Activated naive CD4-positive, alpha-beta T cell treated with anti-CD3 and anti-CD28 coated beads, Interleukin-2, amount 50 U/mL, for 16 hours (primary cell): ENCODE data around the gene MRPS35.
A peak's percentile ranks its signal among the peaks of the same experiment; 100 is the strongest.
"Not testable (repeated sequence)": the region's sequence is repeated elsewhere in the genome, so short reads cannot be mapped to it uniquely, and the experiment has no call there.

Experiments
- DNase-seq: peaks from one replicate; pipeline ENCODE4 v3.0.0-alpha.2; 2020

The MRPS35 gene

DNA sequence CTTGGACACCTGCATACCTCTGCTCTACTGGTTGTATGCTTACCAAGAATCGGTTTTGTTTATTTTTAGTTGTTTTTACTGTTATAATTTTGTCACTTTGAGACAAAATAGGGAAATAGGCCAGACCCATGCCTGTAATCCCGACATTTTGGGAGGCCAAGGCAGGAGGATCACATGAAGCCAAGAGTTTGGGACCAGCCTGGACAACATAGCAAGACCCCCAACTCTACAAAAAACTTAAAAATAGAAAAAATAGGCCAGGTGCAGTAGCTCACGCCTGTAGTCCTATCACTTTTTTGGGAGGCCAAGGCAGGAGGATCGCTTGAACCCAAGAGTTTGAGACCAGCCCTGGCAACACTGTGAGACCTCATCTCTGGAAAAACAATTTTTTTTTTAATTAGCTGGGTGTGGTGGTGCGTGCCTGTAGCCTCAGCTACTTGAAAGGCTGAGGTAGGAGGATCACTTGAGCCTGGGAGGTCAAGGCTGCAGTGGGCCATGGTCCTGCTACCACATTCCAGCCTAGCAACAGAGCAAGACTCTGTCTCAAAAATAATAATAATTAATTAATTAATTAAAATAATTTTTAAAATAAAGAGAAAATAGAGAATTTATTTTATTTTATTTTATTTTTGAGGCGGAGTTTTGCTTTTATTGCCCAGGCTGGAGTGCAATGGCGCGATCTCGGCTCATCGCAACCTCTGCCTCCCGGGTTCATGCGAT is 1.3 kb upstream of the MRPS35 start:
- DNase-seq, result no peak

DNA sequence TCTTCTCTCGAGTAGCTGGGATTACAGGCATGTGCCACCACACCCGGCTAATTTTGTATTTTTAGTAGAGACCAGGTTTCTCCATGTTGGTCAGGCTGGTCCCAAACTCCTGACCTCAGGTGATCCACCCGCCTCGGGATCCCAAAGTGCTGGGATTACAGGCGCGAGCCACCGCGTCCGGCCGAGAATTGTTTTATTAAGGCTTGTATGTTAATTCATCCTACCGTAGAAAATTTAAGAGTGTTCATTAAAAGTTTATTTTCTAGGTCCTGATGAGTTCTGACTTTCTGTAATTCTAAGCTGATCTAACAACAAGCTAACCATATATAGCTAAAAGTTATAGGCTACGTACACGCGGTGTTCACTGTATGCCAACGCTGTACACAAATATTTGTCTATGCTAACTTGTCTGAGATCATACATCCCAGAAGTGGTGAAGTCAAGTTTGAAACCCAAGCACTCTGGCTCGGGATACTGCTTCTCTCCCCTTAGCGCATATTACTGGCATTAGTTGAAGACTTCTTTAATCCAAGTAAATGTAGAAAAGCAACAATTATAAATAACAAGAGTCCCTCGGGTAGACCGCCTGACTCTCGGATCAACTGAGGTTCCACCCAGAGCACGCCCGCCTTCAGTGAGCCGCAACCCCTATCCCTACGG is 570 bp upstream of the MRPS35 start:
- DNase-seq, result no peak

DNA sequence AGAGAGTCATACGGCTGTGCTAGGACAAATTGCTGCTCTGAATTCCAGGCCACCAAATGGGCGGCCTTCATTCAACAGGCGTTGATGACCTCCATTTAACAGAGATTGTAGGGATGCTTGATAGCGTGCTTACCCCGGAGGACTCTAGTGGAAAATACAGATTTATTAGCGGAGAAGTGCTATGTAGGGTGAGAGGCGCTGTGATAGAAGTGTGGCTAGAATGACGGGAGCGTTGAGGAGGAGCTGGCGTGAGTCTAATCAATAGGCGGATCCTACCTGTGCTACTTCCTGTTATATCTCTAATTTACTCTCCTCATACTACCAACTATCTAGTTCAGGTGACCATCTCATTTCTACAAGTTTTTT is 668 bp downstream of the MRPS35 start:
- DNase-seq, result no peak

DNA sequence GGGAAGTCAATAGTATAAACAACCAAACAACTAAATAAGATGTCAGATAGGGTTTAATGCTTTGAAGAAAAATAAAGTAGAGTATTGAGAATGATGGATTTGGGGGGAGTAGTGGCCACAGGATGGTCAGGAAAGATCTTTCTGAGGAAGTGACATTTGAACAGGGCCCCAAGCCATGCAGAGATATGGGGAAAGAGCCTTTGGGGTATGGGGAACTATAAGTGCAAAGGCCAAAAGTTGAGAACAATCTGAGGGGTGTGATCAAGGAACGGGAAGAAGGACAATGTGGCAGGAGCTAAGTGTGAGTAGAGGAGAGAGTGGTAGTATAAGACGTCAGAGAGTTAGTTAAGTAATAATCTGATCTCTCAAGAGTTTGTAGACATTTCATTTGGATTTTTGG is 1.3 kb downstream of the MRPS35 start:
- DNase-seq, result no peak

DNA sequence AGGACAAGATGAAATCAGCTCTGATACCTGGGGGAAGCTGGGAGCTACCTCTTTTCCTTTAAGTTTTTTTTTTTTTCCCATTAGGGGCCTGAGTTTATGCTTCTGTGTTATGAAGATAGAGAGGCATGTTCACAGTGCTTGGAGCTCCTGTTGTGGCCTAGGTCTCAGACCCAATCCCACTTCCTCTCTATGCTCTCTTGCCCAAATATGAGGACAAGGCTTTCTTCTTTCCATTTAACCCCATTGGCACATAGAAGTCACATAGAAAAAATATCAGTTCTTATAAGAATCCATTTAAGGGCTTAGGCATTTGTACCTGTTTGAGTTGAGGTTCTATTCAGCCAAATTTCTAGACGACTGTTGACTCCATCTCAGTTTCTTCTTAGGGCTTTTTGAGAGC is 12.6 kb downstream of the MRPS35 start:
- no peak for DNase-seq

DNA sequence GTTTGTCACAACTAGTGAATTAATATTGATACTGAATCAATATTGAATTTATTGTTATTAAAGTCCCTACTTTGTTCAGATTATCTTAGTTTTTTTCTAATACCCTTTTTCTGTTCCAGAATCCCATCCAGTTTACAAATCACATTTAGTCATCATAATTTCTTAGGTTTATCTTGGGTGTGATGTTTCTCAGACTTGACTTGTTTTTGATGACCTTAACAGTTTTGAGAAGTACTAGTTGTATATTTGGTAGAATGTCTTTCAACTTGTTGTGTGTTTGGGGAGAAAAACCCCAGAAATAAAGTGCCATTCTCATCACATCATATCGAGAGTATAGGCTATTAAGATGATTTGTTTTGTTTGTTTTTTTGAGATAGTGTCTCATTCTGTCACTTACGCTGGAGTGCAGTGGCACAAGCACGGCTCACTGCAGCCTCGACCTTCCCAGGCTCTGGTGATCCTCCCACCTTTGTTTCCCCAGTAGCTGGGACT is 19.5 kb downstream of the MRPS35 start:
- DNase-seq, result no peak

DNA sequence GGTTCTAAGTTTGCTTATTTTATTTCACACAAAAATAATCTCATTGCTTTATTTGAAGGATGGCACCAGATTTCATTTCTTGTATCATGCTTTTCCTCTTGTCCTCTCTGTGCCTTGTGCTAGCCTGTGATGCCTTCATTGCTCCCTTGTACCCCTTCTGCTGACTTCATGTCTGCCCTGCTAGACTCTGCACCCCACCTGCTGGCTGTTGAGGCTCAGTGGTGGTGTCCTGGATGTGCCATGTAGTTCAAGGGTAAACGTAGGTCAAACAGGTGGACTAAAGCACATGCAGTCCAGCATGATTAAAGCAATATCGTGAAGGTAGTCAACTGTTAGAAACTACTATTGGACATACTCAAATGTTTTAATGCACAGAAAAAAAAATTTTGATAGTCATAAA is 21.6 kb downstream of the MRPS35 start:
- no peak for DNase-seq

DNA sequence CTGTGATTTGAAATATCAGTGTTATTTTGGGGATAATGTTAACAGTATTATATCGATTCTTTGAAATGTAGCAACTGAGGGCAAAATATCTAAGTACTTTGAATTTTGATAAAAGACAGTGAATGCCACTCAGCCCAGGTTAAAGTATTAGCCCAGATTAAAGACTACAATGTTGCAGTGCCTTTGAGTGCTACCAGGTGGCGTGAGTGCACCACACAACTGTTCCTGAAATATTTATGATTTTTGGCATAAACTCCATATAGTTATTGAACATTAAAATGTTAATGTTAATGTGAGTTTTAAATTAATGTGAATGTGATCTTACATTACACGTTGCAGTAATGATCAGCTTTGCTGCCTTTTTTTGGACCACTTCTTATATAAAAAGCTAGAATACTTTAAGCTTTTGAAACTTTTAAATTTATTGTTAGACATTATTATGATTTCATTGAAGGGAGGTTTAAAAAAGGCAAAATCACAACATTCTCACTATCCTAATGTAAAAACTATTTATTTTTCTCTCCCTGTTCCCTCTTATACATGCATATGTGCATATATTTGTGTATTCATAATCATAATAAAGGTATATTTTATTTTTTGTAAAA is 22.5 kb downstream of the MRPS35 start:
- DNase-seq, result peak; percentile 26

DNA sequence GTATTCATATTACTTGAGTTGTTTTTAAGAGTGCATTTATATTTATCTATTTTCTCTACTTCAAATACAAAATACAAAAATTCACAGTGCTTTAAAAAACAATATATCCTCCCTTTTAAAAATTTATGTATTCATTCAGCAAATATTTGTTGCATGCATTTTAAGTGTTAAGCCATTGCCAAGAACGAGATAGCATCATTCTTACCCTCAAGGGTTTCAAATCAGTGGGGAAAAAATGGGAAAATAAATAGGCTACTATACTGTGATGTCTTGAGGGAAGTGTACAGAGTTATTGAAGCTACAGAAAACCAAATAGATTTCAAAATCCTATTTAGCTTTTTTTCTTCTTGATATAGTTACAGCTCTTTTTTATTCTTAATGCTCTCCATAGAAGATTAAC is 23.2 kb downstream of the MRPS35 start:
- DNase-seq, result no peak

DNA sequence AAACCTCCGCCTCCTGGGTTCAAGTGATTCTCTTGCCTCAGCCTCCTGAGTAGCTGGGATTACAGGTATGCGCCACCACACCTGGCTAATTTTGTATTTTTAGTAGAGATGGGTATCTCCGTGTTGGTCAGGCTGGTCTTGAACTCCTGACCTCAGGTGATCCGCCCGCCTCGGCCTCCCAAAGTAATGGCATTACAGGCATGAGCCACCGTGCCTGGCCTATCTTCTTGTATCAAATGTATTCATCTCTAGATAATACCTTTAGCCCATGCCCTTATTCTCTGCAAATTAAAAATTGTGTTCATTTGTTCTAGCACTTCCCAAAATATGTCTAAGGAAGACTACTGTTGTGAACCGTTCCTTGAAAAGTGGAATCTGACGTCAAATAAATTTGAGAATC is 23.7 kb downstream of the MRPS35 start:
- not testable (repeated sequence) for DNase-seq

DNA sequence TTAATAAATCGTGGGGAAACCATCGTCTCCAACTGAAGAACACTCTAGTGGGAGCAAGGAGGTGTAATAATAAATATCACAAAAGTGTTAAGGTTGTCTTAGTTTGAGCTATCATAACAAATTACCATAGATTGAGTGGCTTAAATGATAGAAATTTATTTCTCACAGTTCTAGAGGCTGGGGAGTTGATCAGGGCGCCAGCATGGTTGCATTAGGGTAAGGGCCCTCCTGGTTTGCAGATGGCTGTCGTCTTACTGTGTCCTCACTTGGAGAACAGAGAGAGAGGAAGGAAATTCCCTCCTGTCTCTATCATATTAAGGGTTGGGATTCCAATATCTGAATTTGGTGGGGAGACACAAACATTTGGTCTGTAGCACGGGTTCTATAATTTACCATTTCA is 33.0 kb downstream of the MRPS35 start:
- DNase-seq, result no peak

DNA sequence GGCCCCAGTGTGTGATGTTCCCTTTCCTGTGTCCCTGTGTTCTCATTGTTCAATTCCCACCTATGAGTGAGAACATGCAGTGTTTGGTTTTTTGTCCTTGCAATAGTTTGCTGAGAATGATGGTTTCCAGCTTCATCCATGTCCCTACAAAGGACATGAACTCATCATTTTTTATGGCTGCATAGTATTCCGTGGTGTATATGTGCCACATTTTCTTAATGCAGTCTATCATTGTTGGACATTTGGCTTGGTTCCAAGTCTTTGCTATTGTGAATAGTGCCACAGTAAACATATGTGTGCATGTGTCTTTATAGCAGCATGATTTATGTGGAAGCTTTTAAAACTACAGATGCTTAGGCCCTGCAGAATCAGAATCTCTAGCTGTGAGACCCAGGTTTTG is 35.1 kb downstream of the MRPS35 start:
- not testable (repeated sequence) for DNase-seq

DNA sequence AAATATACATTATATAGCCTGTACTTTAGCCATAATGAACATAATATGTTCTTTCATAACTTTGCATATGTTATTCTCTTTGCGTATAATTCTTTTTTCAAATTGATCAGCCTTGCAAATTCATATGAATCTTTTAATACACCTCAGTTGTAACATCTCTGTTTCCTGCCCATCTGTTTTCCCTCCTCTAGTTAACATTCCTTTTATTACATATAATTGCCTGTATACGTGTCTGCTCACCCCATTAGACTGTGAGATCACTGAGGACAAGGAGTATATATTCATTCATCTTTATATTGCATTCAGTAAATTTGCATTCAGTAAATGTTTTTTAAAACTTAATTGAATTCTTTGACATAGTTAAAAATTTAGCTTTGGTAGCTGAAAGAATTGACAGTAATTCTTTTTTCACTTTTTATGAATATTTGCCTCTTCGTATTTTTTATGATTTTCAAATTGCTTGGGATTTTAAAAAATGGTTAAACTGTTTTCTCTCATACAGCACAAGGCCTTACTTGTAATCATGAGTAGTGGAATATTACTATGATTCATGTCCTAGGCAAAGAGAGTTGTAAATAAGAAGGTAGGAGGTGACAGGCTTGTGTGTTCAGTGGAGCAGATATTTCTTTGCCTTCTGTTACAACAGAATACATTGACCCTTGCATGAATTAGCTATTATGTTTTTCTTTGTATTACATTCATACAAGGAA is 36.6 kb downstream of the MRPS35 start:
- no peak for DNase-seq

DNA sequence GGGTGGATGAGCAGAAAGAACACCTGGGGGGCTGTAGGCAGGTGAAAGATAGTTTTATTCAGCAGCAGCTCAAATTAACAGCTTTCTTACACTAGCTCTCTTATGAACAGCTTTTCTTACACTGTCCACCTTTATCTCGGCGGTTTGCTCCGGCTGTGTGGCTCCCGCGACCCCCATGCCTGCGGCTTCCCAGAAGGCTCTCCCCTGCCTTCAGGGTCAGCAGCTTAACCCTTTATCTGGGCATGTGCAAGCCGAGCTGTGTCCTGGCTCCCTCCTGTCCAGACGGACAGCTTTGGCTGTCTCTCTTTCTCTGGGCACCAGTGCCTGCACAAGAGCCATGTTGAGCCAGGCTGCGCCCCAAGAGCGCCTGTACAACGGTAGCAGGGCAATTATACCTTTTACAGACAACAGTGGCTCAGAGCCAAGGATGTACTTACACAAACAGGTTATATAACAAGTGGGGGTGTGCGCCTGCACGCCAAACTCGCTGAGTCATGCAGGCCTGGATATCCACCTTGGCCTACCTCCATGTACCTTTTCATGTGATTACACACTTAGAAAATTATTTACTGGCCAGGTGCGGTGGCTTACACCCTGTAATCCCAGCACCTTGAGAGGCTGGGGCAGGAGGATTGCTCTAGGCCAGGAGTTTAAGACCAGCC is 40.9 kb downstream of the MRPS35 start:
- DNase-seq, result no peak

DNA sequence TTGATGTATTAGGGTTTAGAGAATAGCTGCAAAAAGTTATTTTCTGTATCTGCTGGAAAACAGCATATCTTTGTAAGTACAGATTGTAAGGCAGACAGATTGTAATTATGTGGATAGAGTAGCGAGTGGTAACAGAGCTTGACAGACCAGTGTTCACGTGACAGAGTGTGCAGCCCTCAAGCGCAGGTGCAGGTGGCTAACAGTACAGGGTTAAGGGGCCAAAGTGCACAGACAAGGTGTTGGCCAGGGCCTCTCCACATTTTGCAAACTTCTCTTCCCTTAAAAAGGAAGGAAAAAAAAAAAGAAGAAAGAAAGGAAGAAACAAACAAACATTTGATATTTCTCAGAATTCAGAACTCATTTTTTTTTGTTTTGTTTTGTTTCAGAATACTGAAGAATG is 44.2 kb downstream of the MRPS35 start:
- DNase-seq, result no peak

DNA sequence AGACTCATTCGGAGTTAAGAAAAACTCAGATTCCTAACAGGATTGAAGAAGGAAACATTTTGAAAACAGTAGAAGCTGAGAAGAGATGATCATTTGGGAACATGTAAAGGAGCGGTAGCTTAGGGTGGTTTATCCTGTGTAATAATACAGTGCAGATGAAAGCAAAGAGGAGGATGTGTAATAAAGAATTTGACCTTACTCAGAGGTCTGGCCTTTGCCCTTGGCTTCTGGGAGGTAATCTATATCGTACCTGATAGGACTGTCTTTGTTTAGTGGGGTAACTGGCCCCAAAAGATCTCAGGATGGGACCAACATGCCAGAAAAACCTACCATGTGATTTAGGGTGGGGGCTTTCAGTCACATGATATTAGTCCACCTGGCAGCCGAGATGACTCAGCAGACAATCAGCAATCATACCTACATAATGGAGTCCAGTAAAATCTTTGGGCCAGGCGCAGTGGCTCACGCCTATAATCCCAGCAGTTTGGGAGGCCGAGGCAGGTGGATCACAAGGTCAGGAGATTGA is 46.1 kb downstream of the MRPS35 start:
- no peak for DNase-seq

DNA sequence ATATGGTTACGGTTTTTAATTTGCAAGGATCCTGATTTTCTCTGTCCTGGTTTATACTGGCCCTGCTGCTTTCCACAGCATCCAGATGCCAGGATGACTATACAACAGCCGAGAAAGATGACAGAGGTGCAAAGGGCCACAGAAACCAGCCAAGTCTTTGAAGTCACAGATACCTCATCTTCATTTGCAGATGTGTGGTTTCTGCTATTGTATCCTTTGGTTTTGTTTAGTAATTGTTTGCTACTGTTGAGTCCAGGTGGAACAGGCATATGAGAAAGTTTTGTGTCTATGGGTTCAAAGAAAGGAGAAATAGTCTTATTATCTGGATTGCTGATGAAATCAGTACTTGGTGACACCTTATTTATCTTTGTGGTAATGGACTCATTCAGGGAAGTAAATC is 52.1 kb downstream of the MRPS35 start:
- DNase-seq, result no peak

DNA sequence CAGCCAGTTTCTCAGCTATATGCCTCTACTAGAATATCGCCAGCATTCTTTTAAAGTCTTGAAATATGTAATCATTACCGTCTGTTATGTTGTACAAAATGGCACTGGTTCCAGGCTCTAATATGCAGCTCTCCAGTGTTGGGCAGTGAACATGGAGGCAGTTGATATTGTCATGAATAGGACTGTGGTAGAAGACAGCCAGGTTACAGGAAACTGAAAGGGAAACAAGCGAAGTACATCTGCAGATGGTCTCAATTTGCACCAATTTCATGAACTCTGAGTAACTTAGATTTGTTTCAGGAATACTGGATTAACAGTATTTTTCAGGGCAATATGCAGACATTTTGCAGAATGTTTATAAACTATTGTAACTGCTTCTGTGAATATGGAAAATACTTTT is 56.0 kb downstream of the MRPS35 start:
- DNase-seq, result no peak

DNA sequence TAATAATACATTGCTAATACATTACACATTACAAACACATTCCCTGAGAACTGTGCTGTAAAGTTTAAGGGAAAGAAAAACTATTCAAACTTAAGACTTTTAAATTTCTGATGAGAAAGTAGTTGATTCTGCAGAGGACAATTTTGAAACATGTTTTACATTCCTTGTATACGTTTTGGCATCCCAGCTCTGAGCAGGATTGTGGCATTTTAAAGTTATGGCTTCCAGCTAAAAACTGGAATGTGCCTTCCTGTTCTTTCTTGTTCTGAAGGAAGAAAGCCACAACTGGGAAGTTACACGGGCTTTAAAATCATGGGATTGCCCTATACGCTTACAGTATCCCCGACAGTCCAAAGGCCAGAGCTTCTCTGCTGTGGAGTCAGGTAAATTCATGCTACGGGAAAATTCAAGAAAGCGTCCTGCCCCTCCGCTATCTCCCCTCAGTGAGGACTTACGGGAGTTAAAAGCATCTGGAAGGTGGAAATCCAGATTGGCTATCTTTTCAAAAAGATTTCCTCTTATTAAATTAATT is 58.6 kb downstream of the MRPS35 start:
- DNase-seq, result no peak

DNA sequence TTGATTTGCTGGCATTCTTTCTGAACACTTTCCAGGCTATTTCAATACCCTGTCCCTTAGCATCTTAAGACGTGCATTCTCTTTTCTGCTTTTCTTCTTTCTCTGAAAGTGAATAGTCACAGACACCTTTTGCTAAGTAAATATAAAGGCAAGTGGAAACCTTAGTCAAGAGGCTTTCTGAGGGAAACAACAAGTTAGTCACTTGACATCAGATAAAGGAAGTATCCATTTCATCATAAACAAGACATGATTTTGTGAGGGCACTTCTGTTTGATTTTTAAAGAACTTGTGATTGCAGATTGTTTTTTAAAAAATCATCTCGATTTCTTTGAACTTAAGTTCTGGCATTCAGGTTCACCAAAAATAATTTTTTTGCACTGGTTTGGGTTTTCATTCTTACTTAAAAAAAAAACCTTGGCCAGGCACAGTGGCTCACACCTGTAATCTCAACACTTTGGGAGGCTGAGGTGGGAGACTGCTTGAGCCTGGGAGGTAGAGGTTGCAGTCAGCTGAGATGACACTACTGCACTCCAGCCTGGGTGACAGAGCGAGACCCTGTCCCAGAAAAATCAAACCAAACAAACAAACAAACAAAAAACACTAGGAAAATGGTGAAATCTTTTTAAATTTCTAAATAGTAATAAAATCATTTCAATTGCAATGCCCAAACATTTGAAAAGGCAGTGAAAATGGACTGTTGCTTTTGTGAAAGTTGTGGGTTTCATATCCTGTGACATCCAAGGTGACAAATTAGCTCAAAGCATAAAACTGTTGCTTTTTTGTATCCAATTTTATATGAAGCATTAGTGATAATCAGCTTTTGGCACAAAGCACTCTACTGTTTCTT is 61.1 kb downstream of the MRPS35 start:
- DNase-seq, result no peak

DNA sequence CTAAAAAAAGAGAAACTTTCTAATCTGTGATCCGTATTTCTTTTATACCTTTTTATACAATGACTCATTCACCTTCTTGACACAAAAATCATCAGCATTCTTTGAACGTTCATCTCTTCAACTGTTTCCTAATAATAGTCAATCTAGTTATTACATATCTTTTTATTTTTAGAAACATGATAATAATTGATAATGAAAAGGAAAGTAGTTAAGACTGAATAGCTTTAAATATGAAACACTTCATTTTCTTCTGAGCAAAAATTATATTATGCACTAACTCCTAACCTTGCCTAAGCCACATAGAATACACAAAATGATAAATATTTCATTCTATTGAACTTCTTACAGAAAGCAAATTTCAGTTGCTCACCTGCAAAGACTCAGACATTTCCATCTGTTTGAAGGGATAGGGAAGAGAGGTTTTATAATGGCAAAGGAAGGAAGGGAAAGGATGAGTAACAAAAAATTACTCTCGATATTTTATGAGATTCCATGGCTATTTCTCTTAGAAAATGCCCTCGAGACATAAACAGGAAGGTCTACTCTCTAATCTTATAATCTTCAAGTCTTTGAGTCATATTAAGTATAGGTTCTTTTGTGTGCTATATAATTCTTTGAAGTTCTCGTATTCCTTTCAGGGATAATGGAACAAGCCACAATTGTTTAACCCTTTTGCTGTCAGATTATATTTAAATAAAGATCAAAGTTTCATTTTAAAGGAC is 61.9 kb downstream of the MRPS35 start:
- DNase-seq, result no peak
